Measurements from ENCODE around the gene GUCA2B. TPM values are rescaled to one million over a fixed set of nuclear protein-coding genes. Genes with fewer than 3 reads are reported as not detected.

Gene GUCA2B
- total RNA-seq = not detected
- polyA plus RNA-seq = not detected

DNA sequence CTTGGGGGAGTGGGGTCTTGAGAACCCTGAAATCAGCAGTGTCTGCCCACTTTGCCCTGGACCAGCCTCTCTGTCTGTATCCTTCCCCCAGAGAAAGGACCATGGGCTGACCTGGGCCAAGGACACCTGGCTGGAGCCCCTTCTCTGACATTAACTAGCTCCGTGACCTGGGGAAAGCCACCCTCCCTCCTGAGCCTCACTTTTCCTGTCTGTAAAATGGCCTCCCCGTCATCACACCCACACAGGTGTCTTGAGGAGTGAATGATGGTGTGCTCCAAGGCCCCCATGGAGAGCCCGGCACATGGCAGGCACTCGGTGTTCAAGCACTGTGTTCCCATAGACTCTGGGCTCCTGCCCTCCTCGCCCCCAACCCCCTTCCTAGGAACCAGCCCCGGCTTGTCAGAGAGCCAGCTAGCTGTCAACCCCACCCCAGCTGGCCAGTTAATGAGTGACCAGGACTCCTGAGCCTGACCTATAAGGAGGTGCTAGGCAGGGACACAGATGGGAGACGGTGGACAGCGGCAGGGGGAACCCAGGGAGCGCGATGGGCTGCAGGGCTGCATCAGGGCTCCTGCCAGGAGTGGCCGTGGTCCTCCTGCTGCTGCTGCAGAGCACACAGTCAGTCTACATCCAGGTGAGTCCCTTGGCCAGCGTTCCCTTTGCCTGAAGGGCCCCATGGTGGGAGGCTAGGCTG is at the start of gene GUCA2B:
TSS of gene GUCA2B (plus strand) at position 504 of the 694 bp plus-strand sequence. CDS start at position 545, 41 bp downstream.
- CTCF ChIA-PET (ENCODE audit: partially characterized antibody) = no interaction called here
- no peak within 1 kb of the TSS for H3K27ac Mint-ChIP-seq

DNA sequence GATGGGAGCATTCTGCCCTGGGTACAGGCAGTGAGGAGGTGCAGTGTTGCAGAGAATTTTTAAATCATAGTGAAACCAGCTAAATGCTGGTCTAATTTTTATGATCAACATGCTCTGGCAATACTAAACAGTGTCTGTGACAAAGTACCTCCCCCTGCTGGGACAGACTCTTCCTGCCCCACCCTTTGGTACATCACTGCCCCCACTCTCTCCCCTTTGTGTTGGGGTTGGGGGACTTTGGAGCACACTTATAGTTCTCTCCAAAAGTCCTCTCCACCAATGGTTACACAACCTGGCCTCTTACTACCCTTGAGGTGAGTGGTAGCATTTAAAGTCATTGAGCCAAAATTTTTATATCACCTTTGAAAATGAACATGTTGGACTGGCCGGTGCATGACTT is 48.2 kb upstream of the GUCA2B start:
- Mint-ChIP-seq H3K4me3 (no peak overlapping the region), H3K27ac (no peak overlapping the region), H3K9me3 (peaks cover 0 to 4% (median 0%) of the 10 kb centered on the region in 8 donors), H3K36me3 (no peaks in the 10 kb centered on the region), H3K4me1 (no peaks in the 10 kb centered on the region), H3K27me3 (peaks cover 2 to 7% of the 10 kb centered on the region in 2 donors)
- H3K4me1 ChIP-seq (ENCODE audit: insufficient read depth, low read length) = no peaks in the 10 kb centered on the region
- no peak overlapping the region for H3K4me3 ChIP-seq (ENCODE audit: low read length in 2 of 2)
- H3K9me3 ChIP-seq (ENCODE audit: control insufficient read depth in 1 of 2, low read length in 2 of 2) = no peaks in the 10 kb centered on the region
- POLR2A ChIA-PET (ENCODE audit: partially characterized antibody) = no interaction called here
- no peak overlapping the region for H3K27ac ChIP-seq (ENCODE audit: low read depth, low read length)
- CTCF ChIA-PET (ENCODE audit: partially characterized antibody) = no interaction called here
- no peaks in the 10 kb centered on the region for H3K36me3 ChIP-seq (ENCODE audit: insufficient read depth, low read length)
- no peaks in the 10 kb centered on the region for H3K27me3 ChIP-seq (ENCODE audit: insufficient read depth, low read length)
- DNase-seq = no peak
- intact Hi-C loops (cut with micrococcal nuclease) = no loop called here

More for the DNA sequence above, at the start of gene GUCA2B:
- no peak within 1 kb of the TSS for H3K4me3 Mint-ChIP-seq
- H3K4me1 Mint-ChIP-seq = peaks cover 3 to 7% (median 5%) of the 10 kb centered on the region in 4 donors
- no peak for DNase-seq
- Histone ChIP-seq H3K4me3 (ENCODE audit: low read length in 2 of 2) (no peak within 1 kb of the TSS), H3K9me3 (ENCODE audit: control insufficient read depth in 1 of 2, low read length in 2 of 2) (no peaks in the 10 kb centered on the region), H3K27ac (ENCODE audit: low read depth, low read length) (no peak within 1 kb of the TSS), H3K4me1 (ENCODE audit: insufficient read depth, low read length) (no peaks in the 10 kb centered on the region), H3K27me3 (ENCODE audit: insufficient read depth, low read length) (no peaks in the 10 kb centered on the region), H3K36me3 (ENCODE audit: insufficient read depth, low read length) (no peaks in the 10 kb centered on the region)
- H3K9me3 Mint-ChIP-seq = no peaks in the 10 kb centered on the region
- peaks cover 2 to 10% of the 10 kb centered on the region in 2 donors for H3K27me3 Mint-ChIP-seq
- POLR2A ChIA-PET (ENCODE audit: partially characterized antibody) = no interaction called here
- H3K36me3 Mint-ChIP-seq = no peaks in the 10 kb centered on the region
- intact Hi-C loops (cut with micrococcal nuclease) = no loop called here

DNA sequence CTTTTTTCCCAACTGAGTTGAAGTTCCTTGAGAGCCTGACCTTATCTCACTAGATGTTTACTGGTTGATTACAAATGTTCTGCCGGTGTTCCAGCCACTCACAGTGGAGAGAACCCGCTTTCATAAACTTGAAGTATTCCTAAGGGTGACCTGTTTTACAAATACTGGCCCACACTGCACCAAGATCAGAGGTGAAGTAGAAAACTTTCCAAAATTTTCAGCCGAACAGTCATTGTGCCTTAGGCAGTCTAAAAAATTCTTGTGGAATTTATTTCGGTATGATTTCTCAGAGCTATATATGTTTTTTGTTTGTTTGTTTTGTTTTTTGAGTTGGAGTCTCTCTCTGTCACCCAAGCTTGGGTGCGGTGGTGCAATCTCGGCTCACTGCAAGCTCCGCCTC is 44.9 kb upstream of the GUCA2B start:
- intact Hi-C loops (cut with micrococcal nuclease) = no loop called here
- Histone ChIP-seq H3K27me3 (ENCODE audit: insufficient read depth, low read length) (no peaks in the 10 kb centered on the region), H3K9me3 (ENCODE audit: control insufficient read depth in 1 of 2, low read length in 2 of 2) (no peaks in the 10 kb centered on the region), H3K4me1 (ENCODE audit: insufficient read depth, low read length) (no peaks in the 10 kb centered on the region), H3K27ac (ENCODE audit: low read depth, low read length) (no peak overlapping the region), H3K4me3 (ENCODE audit: low read length in 2 of 2) (no peak overlapping the region), H3K36me3 (ENCODE audit: insufficient read depth, low read length) (no peaks in the 10 kb centered on the region)
- no peak overlapping the region for H3K27ac Mint-ChIP-seq
- H3K27me3 Mint-ChIP-seq = peaks cover 0 to 6% of the 10 kb centered on the region in 2 donors
- H3K36me3 Mint-ChIP-seq = no peaks in the 10 kb centered on the region
- POLR2A ChIA-PET (ENCODE audit: partially characterized antibody) = no interaction called here
- H3K9me3 Mint-ChIP-seq = peaks cover 0 to 3% (median 0%) of the 10 kb centered on the region in 8 donors
- H3K4me3 Mint-ChIP-seq = no peak overlapping the region
- H3K4me1 Mint-ChIP-seq = no peaks in the 10 kb centered on the region
- DNase-seq = no peak
- CTCF ChIA-PET (ENCODE audit: partially characterized antibody) = no interaction called here

DNA sequence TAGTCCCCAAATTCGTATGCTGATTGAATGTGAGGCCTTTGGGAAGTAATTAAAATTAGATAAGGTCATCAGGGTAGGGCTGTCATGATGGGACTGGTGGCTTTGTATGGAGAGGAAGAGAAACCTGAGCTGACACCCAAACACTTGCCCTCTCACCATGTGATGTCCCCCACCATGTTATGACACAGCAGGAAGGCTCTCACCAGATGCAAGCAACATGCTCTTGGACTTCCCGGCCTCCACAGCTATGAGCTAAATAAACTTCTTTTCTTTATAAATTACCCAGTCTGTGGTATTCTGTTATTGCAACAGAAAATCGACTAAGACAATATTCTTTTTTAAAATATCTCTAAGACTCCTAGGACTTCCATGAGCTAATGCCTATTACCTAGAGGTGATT is 43.6 kb upstream of the GUCA2B start:
- ChIA-PET POLR2A (ENCODE audit: partially characterized antibody) (no interaction called here), CTCF (ENCODE audit: partially characterized antibody) (no interaction called here)
- H3K27ac Mint-ChIP-seq = no peak overlapping the region
- peaks cover 3 to 6% of the 10 kb centered on the region in 2 donors for H3K27me3 Mint-ChIP-seq
- intact Hi-C loops (cut with micrococcal nuclease) = no loop called here
- no peak for DNase-seq
- H3K36me3 Mint-ChIP-seq = no peaks in the 10 kb centered on the region
- Histone ChIP-seq H3K27me3 (ENCODE audit: insufficient read depth, low read length) (no peaks in the 10 kb centered on the region), H3K4me3 (ENCODE audit: low read length in 2 of 2) (no peak overlapping the region), H3K27ac (ENCODE audit: low read depth, low read length) (no peak overlapping the region), H3K36me3 (ENCODE audit: insufficient read depth, low read length) (no peaks in the 10 kb centered on the region), H3K4me1 (ENCODE audit: insufficient read depth, low read length) (no peaks in the 10 kb centered on the region), H3K9me3 (ENCODE audit: control insufficient read depth in 1 of 2, low read length in 2 of 2) (no peaks in the 10 kb centered on the region)
- no peaks in the 10 kb centered on the region for H3K4me1 Mint-ChIP-seq
- no peak overlapping the region for H3K4me3 Mint-ChIP-seq
- peaks cover 0 to 3% (median 0%) of the 10 kb centered on the region in 8 donors for H3K9me3 Mint-ChIP-seq

DNA sequence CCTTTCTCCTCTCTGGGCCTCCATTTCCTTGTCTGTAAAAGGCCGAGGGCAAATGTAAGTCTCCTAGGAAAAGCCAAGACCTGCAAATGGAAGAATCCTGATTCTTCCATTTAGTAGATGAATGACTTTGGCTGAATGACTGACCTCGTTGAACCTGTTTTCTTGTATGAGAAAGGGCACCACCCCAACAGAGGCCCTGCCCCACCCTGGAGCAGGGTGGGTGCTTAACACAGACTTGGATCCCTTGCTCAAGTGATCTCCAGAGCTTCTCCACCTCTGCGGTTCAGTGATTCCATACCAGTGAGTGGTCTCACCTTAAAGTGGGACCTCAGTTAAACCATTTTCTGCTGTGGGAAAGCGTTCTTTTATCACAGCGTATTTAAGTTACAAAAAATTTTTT is 39.0 kb upstream of the GUCA2B start:
- Mint-ChIP-seq H3K4me3 (no peak overlapping the region), H3K27ac (no peak overlapping the region), H3K4me1 (no peaks in the 10 kb centered on the region), H3K27me3 (peaks cover 10 to 17% of the 10 kb centered on the region in 2 donors), H3K9me3 (peaks cover 0 to 3% (median 0%) of the 10 kb centered on the region in 8 donors), H3K36me3 (no peaks in the 10 kb centered on the region)
- H3K36me3 ChIP-seq (ENCODE audit: insufficient read depth, low read length) = no peaks in the 10 kb centered on the region
- H3K27ac ChIP-seq (ENCODE audit: low read depth, low read length) = no peak overlapping the region
- no peaks in the 10 kb centered on the region for H3K9me3 ChIP-seq (ENCODE audit: control insufficient read depth in 1 of 2, low read length in 2 of 2)
- no peak overlapping the region for H3K4me3 ChIP-seq (ENCODE audit: low read length in 2 of 2)
- DNase-seq = no peak
- no peaks in the 10 kb centered on the region for H3K4me1 ChIP-seq (ENCODE audit: insufficient read depth, low read length)
- H3K27me3 ChIP-seq (ENCODE audit: insufficient read depth, low read length) = peaks cover 5% of the 10 kb centered on the region
- intact Hi-C loops (cut with micrococcal nuclease) = no loop called here
- POLR2A ChIA-PET (ENCODE audit: partially characterized antibody) = no interaction called here
- CTCF ChIA-PET (ENCODE audit: partially characterized antibody) = no interaction called here

DNA sequence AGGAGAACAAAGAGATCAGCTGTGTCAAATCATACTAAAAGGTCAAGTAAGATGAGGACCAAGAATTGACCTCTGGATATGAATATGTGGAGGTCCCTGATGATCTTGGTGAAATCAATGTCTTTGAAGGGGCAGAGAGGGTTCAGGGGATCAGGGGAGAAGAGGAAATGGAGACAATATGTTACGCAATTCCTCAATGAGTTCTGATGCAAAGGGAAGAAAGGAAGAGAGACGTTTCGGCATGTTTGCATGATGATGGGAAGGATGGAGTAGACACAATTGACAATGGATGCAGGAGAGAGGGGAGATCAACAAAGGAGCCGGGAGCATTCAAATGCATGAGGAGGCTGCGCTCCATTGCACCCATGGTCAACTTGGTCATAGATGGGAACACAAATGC is 36.0 kb upstream of the GUCA2B start:
- H3K36me3 ChIP-seq (ENCODE audit: insufficient read depth, low read length) = no peaks in the 10 kb centered on the region
- H3K27me3 ChIP-seq (ENCODE audit: insufficient read depth, low read length) = peaks cover 5% of the 10 kb centered on the region
- peaks cover 0 to 3% of the 10 kb centered on the region in 2 donors for H3K36me3 Mint-ChIP-seq
- H3K4me3 Mint-ChIP-seq = no peak overlapping the region
- no peaks in the 10 kb centered on the region for H3K9me3 ChIP-seq (ENCODE audit: control insufficient read depth in 1 of 2, low read length in 2 of 2)
- no peak for DNase-seq
- intact Hi-C loops (cut with micrococcal nuclease) = no loop called here
- H3K27me3 Mint-ChIP-seq = peaks cover 12 to 17% of the 10 kb centered on the region in 2 donors
- H3K4me1 ChIP-seq (ENCODE audit: insufficient read depth, low read length) = no peaks in the 10 kb centered on the region
- H3K27ac ChIP-seq (ENCODE audit: low read depth, low read length) = no peak overlapping the region
- CTCF ChIA-PET (ENCODE audit: partially characterized antibody) = no interaction called here
- H3K27ac Mint-ChIP-seq = no peak overlapping the region
- no peaks in the 10 kb centered on the region for H3K4me1 Mint-ChIP-seq
- H3K9me3 Mint-ChIP-seq = peaks cover 0 to 5% (median 2%) of the 10 kb centered on the region in 8 donors
- POLR2A ChIA-PET (ENCODE audit: partially characterized antibody) = no interaction called here
- no peak overlapping the region for H3K4me3 ChIP-seq (ENCODE audit: low read length in 2 of 2)

DNA sequence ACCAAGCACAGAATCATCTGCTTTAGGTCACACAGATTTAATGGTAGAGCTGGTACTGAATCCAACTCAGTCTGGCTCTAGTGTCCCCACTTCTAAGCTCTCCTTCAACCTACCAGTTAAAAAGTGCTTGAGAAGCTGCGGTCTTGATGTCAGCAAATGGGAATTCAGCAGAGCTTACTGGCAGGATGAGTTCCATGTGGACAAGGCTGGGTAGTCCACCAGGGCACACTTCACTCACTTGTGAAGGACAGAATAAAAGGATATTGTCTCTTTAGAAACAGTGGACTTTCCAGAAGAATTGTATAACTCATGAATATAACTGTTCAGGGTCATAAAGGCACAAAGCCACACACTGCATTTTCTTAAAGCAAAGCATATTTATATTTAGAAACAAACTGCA is 35.1 kb upstream of the GUCA2B start:
- H3K9me3 Mint-ChIP-seq = peaks cover 0 to 8% (median 2%) of the 10 kb centered on the region in 8 donors

More for the DNA sequence above, 35.1 kb upstream of the GUCA2B start:
- ChIA-PET CTCF (ENCODE audit: partially characterized antibody) (no interaction called here), POLR2A (ENCODE audit: partially characterized antibody) (no interaction called here)
- peaks cover 12 to 14% of the 10 kb centered on the region in 2 donors for H3K27me3 Mint-ChIP-seq
- H3K27me3 ChIP-seq (ENCODE audit: insufficient read depth, low read length) = peaks cover 5% of the 10 kb centered on the region
- H3K4me3 ChIP-seq (ENCODE audit: low read length in 2 of 2) = no peak overlapping the region
- H3K27ac Mint-ChIP-seq = no peak overlapping the region
- no peaks in the 10 kb centered on the region for H3K4me1 Mint-ChIP-seq
- H3K36me3 Mint-ChIP-seq = peaks cover 0 to 3% of the 10 kb centered on the region in 2 donors
- H3K4me1 ChIP-seq (ENCODE audit: insufficient read depth, low read length) = no peaks in the 10 kb centered on the region
- no peak for DNase-seq
- no peaks in the 10 kb centered on the region for H3K9me3 ChIP-seq (ENCODE audit: control insufficient read depth in 1 of 2, low read length in 2 of 2)
- H3K27ac ChIP-seq (ENCODE audit: low read depth, low read length) = no peak overlapping the region
- no peak overlapping the region for H3K4me3 Mint-ChIP-seq
- intact Hi-C loops (cut with micrococcal nuclease) = no loop called here
- no peaks in the 10 kb centered on the region for H3K36me3 ChIP-seq (ENCODE audit: insufficient read depth, low read length)
